Skeletal muscle tissue (tissue), 4 donors: ENCODE measurements around the gene ATXN10. TPM values are rescaled to one million over a fixed set of nuclear protein-coding genes. Genes with fewer than 3 reads are reported as not detected.

ENCODE experiments used
- H3K27ac ChIP-seq: one replicate; pipeline ENCODE4 v1.7.0; 2013; ENCODE audit warnings: mild to moderate bottlenecking, low read depth, low read length, inconsistent platforms
- H3K27me3 ChIP-seq, 3 donors: one replicate each; pipeline ENCODE4 v1.7.0; 2013; ENCODE audit warnings: low read length in 3 of 3; ENCODE audit not compliant: control insufficient read depth in 3 of 3, insufficient read depth in 3 of 3
- H3K36me3 ChIP-seq, 3 donors: one replicate each; pipeline ENCODE4 v1.7.0; 2013; ENCODE audit warnings: low read length in 3 of 3; ENCODE audit not compliant: control insufficient read depth in 3 of 3, insufficient read depth in 3 of 3
- H3K4me1 ChIP-seq, 3 donors: one replicate each; pipeline ENCODE4 v1.7.0; 2013; ENCODE audit warnings: low read length in 3 of 3, mild to moderate bottlenecking in 3 of 3; ENCODE audit not compliant: control insufficient read depth in 3 of 3, insufficient read depth in 3 of 3
- H3K4me3 ChIP-seq, 3 donors: one replicate each; pipeline ENCODE4 v1.7.0; 2013; ENCODE audit warnings: low read length in 3 of 3
- H3K9ac ChIP-seq, 3 donors: one replicate each; pipeline ENCODE4 v1.7.0; 2013; ENCODE audit warnings: low read length in 3 of 3, mild to moderate bottlenecking in 3 of 3, moderate library complexity in 2 of 3, low read depth in 1 of 3
- H3K9me3 ChIP-seq, 3 donors: one replicate each; pipeline ENCODE4 v1.7.0; 2013; ENCODE audit warnings: low read length in 3 of 3; ENCODE audit not compliant: control insufficient read depth in 3 of 3
- total RNA-seq: library from RNA; depleted of rRNA; stranded (reverse); fragments of >200 nt; gene quantifications from one replicate; pipeline ENCODE4 v1.2.3, GENCODE V29; 2014
- donor health status: Osteomylitis.

The ATXN10 gene
- total RNA-seq, 1 donor from 2014 or later: 310 TPM

- H3K9ac ChIP-seq: no peak overlapping the region
- no peaks in the 10 kb centered on the region for H3K4me1 ChIP-seq
- H3K4me3 ChIP-seq: no peak overlapping the region
- peaks cover 12 to 39% (median 15%) of the 10 kb centered on the region in 3 donors for H3K36me3 ChIP-seq
- no peaks in the 10 kb centered on the region for H3K9me3 ChIP-seq
- no peak overlapping the region for H3K27ac ChIP-seq
- H3K27me3 ChIP-seq: no peaks in the 10 kb centered on the region
These were observed 181.2 kb downstream of the ATXN10 start for GRCh38 chr22:45852826-45853225.

- H3K36me3 ChIP-seq: peaks cover 15 to 36% (median 21%) of the 10 kb centered on the region in 3 donors
- no peaks in the 10 kb centered on the region for H3K9me3 ChIP-seq
- H3K4me1 ChIP-seq: no peaks in the 10 kb centered on the region
- H3K4me3 ChIP-seq: no peak overlapping the region
- H3K9ac ChIP-seq: no peak overlapping the region
- H3K27ac ChIP-seq: no peak overlapping the region
- no peaks in the 10 kb centered on the region for H3K27me3 ChIP-seq
These were observed 184.3 kb downstream of the ATXN10 start for GRCh38 chr22:45855961-45856360.

- Histone ChIP-seq H3K4me1 (no peaks in the 10 kb centered on the region), H3K27me3 (no peaks in the 10 kb centered on the region), H3K36me3 (peaks cover 12 to 22% (median 14%) of the 10 kb centered on the region in 3 donors), H3K4me3 (no peak overlapping the region), H3K9me3 (no peaks in the 10 kb centered on the region), H3K27ac (no peak overlapping the region), H3K9ac (no peak overlapping the region)
These were observed 185.9 kb downstream of the ATXN10 start for GRCh38 chr22:45857519-45857918.

- Histone ChIP-seq H3K27ac (no peak overlapping the region), H3K27me3 (peaks cover 0 to 6% (median 0%) of the 10 kb centered on the region in 3 donors), H3K9me3 (no peaks in the 10 kb centered on the region), H3K4me1 (no peaks in the 10 kb centered on the region), H3K4me3 (no peak overlapping the region), H3K9ac (no peak overlapping the region), H3K36me3 (peaks cover 12 to 20% (median 12%) of the 10 kb centered on the region in 3 donors)
These were observed 187.9 kb downstream of the ATXN10 start for GRCh38 chr22:45859231-45860161.

GRCh38 chr22:45860201-45860600 is 188.6 kb downstream of the ATXN10 start:
- Histone ChIP-seq H3K4me1 (no peaks in the 10 kb centered on the region), H3K27ac (no peak overlapping the region), H3K36me3 (peaks cover 8 to 18% (median 10%) of the 10 kb centered on the region in 3 donors)

GRCh38 chr22:45861259-45861658 is 189.6 kb downstream of the ATXN10 start:
- Histone ChIP-seq H3K27me3 (peaks cover 8 to 23% (median 12%) of the 10 kb centered on the region in 3 donors), H3K4me1 (peaks cover 0 to 1% (median 0%) of the 10 kb centered on the region in 3 donors)

More at GRCh38 chr22:45860201-45860600, 188.6 kb downstream of the ATXN10 start:
- H3K27me3 ChIP-seq: peaks cover 0 to 13% (median 2%) of the 10 kb centered on the region in 3 donors
- no peak overlapping the region for H3K9ac ChIP-seq
- no peak overlapping the region for H3K4me3 ChIP-seq
- no peaks in the 10 kb centered on the region for H3K9me3 ChIP-seq

GRCh38 chr22:45863981-45864751 is 192.5 kb downstream of the ATXN10 start:
- Histone ChIP-seq H3K4me1 (peaks cover 3 to 14% (median 9%) of the 10 kb centered on the region in 3 donors), H3K36me3 (peaks cover 0 to 4% (median 0%) of the 10 kb centered on the region in 3 donors), H3K9ac (no peak overlapping the region), H3K4me3 (no peak overlapping the region), H3K27ac (no peak overlapping the region), H3K27me3 (peaks cover 37 to 41% (median 38%) of the 10 kb centered on the region in 3 donors), H3K9me3 (no peaks in the 10 kb centered on the region)

More at GRCh38 chr22:45861259-45861658, 189.6 kb downstream of the ATXN10 start:
- Histone ChIP-seq H3K27ac (no peak overlapping the region), H3K9me3 (no peaks in the 10 kb centered on the region), H3K4me3 (no peak overlapping the region), H3K36me3 (peaks cover 4 to 10% (median 7%) of the 10 kb centered on the region in 3 donors), H3K9ac (no peak overlapping the region)

GRCh38 chr22:45864959-45865476 is 193.4 kb downstream of the ATXN10 start:
- H3K9me3 ChIP-seq: no peaks in the 10 kb centered on the region
- peaks cover 3 to 14% (median 9%) of the 10 kb centered on the region in 3 donors for H3K4me1 ChIP-seq
- H3K27me3 ChIP-seq: peaks cover 42 to 50% (median 45%) of the 10 kb centered on the region in 3 donors
- no peak overlapping the region for H3K9ac ChIP-seq
- H3K27ac ChIP-seq: no peak overlapping the region
- no peak overlapping the region for H3K4me3 ChIP-seq
- H3K36me3 ChIP-seq: peaks cover 0 to 3% (median 0%) of the 10 kb centered on the region in 3 donors

GRCh38 chr22:45865561-45866125 is 194.0 kb downstream of the ATXN10 start:
- Histone ChIP-seq H3K36me3 (no peaks in the 10 kb centered on the region), H3K9me3 (no peaks in the 10 kb centered on the region), H3K9ac (no peak overlapping the region), H3K4me1 (peaks cover 3 to 14% (median 9%) of the 10 kb centered on the region in 3 donors), H3K4me3 (no peak overlapping the region), H3K27me3 (peaks cover 42 to 56% (median 51%) of the 10 kb centered on the region in 3 donors), H3K27ac (no peak overlapping the region)
